HL-60 (cell line): Measurements from ENCODE around the gene SIGLEC14.

ENCODE experiments used
- DNase-seq, 2 experiments: peaks; one replicate each; pipeline ENCODE4 v3.0.0-alpha.2; 2010 to 2020; ENCODE audit warnings: low read depth in 1 of 2, low spot score in 1 of 2
- H3K27ac ChIP-seq: fragments of 250-450 bp; sonication (Bioruptor Pico); replicated peaks from 2 replicates; pipeline ENCODE4 v1.5.1; 2020; ENCODE audit warnings: mild to moderate bottlenecking, moderate library complexity
- H3K27me3 ChIP-seq: fragments of 250-450 bp; sonication (Bioruptor Pico); 2 replicates; pipeline ENCODE4 v1.5.1; 2021; ENCODE audit warnings: mild to moderate bottlenecking, moderate library complexity; ENCODE audit not compliant: insufficient read depth, poor library complexity, severe bottlenecking
- H3K4me3 ChIP-seq: replicated peaks from 2 replicates; pipeline ENCODE4 v1.5.1; 2011; ENCODE audit warnings: mild to moderate bottlenecking, control low read depth, low read length; ENCODE audit not compliant: insufficient read depth
- CTCF ChIP-seq: IDR thresholded peaks from one replicate; pipeline ENCODE4 v1.5.1; 2011; ENCODE audit warnings: low read length, control low read depth, inconsistent platforms; ENCODE audit not compliant: insufficient read depth
- GABPA ChIP-seq: IDR thresholded peaks from 2 replicates; pipeline ENCODE4 v1.6.1; 2012; ENCODE audit warnings: low read depth
- POLR2AphosphoS5 ChIP-seq: IDR thresholded peaks from 2 replicates; pipeline ENCODE4 v1.6.1; 2012; ENCODE audit warnings: low read depth
- REST ChIP-seq: IDR thresholded peaks from 2 replicates; pipeline ENCODE4 v1.6.1; 2012; ENCODE audit warnings: low read depth; ENCODE audit not compliant: insufficient replicate concordance
- SPI1 ChIP-seq: IDR thresholded peaks from 2 replicates; pipeline ENCODE4 v1.6.1; 2012; ENCODE audit warnings: low read depth, mild to moderate bottlenecking, borderline replicate concordance

SIGLEC14 gene

GRCh38 chr19:51654783-51655182 is 8.2 kb upstream of the SIGLEC14 start:
- Histone ChIP-seq H3K27ac (no peak overlapping the region), H3K4me3 (no peak overlapping the region), H3K27me3 (no peaks in the 10 kb centered on the region)
- no peak for TF ChIP-seq POLR2AphosphoS5
- no peak for TF ChIP-seq SPI1
- TF ChIP-seq REST = no peak
- TF ChIP-seq GABPA = no peak
- no peak for TF ChIP-seq CTCF
- DNase-seq = peak in 1 of 2 experiments; percentile 15

GRCh38 chr19:51653162-51653561 is 6.5 kb upstream of the SIGLEC14 start:
- H3K4me3 ChIP-seq = no peak overlapping the region
- no peaks in the 10 kb centered on the region for H3K27me3 ChIP-seq
- TF ChIP-seq REST (no peak), POLR2AphosphoS5 (no peak), CTCF (no peak), GABPA (no peak), SPI1 (no peak)
- no peak overlapping the region for H3K27ac ChIP-seq
- DNase-seq = no peak

- TF ChIP-seq GABPA = no peak
- DNase-seq = no peak
- Histone ChIP-seq H3K27me3 (no peaks in the 10 kb centered on the region), H3K4me3 (no peak overlapping the region), H3K27ac (no peak overlapping the region; the same call in 1 of the 2 replicates)
Measured at GRCh38 chr19:51652266-51652665, 5.6 kb upstream of the SIGLEC14 start.

- Histone ChIP-seq H3K27ac (no peak overlapping the region), H3K4me3 (no peak overlapping the region), H3K27me3 (no peaks in the 10 kb centered on the region)
- DNase-seq = peak; percentile 60 to 91
- TF ChIP-seq POLR2AphosphoS5 = no peak
- no peak for TF ChIP-seq CTCF
- TF ChIP-seq SPI1 = peak; percentile 18; the same call in 1 of the 2 replicates
Measured at GRCh38 chr19:51651216-51651846, 4.7 kb upstream of the SIGLEC14 start.
